Measurements from ENCODE around the gene CPVL.

CPVL gene

DNA sequence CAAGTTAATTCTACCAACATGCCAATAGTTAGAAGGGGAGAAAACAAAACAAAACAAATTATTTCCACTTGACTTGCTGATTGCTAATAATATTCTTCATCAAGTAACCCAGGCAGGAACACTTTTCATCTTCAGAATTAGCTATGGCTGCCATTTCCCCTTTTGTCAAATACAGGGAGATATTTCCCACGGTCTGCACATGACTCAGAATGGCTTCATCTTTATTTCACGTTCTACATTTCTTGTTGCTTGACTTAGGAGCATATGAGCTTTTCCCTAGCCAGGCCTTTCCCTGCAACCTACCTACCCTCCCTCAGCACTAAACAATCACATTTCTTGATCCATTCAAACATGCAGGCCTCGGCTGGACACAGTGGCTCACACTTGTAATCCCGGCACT, 6.5 kb downstream of the CPVL start:
- H3K27me3 ChIP-seq (ENCODE audit: control insufficient read depth, insufficient read depth, low read length): no peaks in the 10 kb centered on the region
- no peak for DNase-seq (ENCODE audit: low read depth, low spot score)
- H3K36me3 ChIP-seq (ENCODE audit: control insufficient read depth, insufficient read depth, low read length): no peaks in the 10 kb centered on the region
- no peak overlapping the region for H3K4me3 ChIP-seq (ENCODE audit: low read length)
- H3K27ac ChIP-seq (ENCODE audit: low read length): no peak overlapping the region
- H3K4me1 ChIP-seq (ENCODE audit: control insufficient read depth, insufficient read depth, low read length): no peaks in the 10 kb centered on the region
- WGBS (ENCODE audit: insufficient coverage, insufficient read length): no CpG with 5 or more reads among the region's 4 CpGs
- no peaks in the 10 kb centered on the region for H3K9me3 ChIP-seq (ENCODE audit: control insufficient read depth, insufficient read depth, low read length)

DNA sequence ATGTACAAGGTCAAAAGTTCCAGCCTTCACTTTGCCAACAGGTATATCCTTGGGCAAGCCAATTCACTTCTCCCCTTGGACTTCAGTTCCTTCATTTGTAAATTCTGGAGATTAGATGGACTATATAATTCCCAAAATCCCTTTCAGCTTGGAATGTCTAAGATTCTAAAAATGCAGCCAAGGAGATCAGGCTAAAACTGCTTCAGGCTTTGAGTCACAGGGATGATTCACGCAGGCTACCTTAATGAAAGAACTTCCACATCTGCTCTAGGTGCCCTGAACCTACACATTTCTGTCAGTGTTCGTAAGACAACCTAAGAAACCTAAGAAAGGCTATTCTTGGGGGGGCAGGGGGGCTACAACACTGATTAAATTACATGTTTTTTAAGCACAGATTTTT, 7.1 kb downstream of the CPVL start:
- no peaks in the 10 kb centered on the region for H3K36me3 ChIP-seq (ENCODE audit: control insufficient read depth, insufficient read depth, low read length)
- H3K4me1 ChIP-seq (ENCODE audit: control insufficient read depth, insufficient read depth, low read length): no peaks in the 10 kb centered on the region
- H3K9me3 ChIP-seq (ENCODE audit: control insufficient read depth, insufficient read depth, low read length): no peaks in the 10 kb centered on the region
- no peak for DNase-seq (ENCODE audit: low read depth, low spot score)
- WGBS (ENCODE audit: insufficient coverage, insufficient read length): no CpG with 5 or more reads among the region's 2 CpGs
- no peak overlapping the region for H3K4me3 ChIP-seq (ENCODE audit: low read length)
- no peaks in the 10 kb centered on the region for H3K27me3 ChIP-seq (ENCODE audit: control insufficient read depth, insufficient read depth, low read length)
- H3K27ac ChIP-seq (ENCODE audit: low read length): no peak overlapping the region

DNA sequence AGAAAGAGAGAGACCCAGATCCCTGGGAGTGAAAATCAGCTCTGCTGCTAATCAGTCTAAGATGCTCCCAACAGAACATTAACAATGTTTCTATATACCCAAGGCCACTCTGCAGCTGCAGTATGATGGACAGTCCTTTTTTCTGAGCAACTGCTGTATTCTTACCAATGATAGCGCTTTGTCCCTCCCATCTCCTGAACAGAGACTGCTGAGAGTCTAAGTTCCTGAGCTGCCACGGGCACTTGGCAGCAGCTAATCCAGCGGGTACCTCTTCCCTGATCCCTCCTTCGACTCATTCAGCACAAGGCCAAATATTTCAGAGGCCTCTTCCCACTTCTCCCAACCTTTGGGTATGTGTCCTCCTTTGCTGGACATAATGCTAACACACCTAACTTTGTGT, 7.7 kb downstream of the CPVL start:
- no peaks in the 10 kb centered on the region for H3K9me3 ChIP-seq (ENCODE audit: control insufficient read depth, insufficient read depth, low read length)
- no peak overlapping the region for H3K4me3 ChIP-seq (ENCODE audit: low read length)
- no peak for DNase-seq (ENCODE audit: low read depth, low spot score)
- H3K27ac ChIP-seq (ENCODE audit: low read length): no peak overlapping the region
- no peaks in the 10 kb centered on the region for H3K27me3 ChIP-seq (ENCODE audit: control insufficient read depth, insufficient read depth, low read length)
- H3K36me3 ChIP-seq (ENCODE audit: control insufficient read depth, insufficient read depth, low read length): no peaks in the 10 kb centered on the region
- no peaks in the 10 kb centered on the region for H3K4me1 ChIP-seq (ENCODE audit: control insufficient read depth, insufficient read depth, low read length)
- WGBS (ENCODE audit: insufficient coverage, insufficient read length): no CpG with 5 or more reads among the region's 4 CpGs

DNA sequence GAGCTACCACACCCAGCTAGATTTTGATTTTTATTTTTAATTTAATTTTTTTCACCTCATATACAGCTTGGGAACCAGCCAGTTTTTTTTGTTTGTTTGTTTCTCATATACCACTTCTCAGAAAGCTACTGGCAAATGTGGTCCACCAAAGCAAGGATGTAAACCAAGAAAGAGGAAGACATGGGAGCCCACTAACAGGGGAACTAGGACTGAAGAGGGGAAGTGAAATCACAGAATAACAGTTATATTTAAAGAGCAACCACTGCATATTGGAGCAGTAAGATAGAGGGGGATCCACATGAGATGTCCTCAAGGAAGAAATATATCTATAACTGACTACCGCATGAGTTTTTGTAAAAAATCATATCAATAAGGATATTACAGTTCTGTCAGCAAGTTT, 10.5 kb downstream of the CPVL start:
- no CpG with 5 or more reads among the region's 1 CpG for WGBS (ENCODE audit: insufficient coverage, insufficient read length)
- DNase-seq (ENCODE audit: low read depth, low spot score): no peak
- no peaks in the 10 kb centered on the region for H3K4me1 ChIP-seq (ENCODE audit: control insufficient read depth, insufficient read depth, low read length)
- no peaks in the 10 kb centered on the region for H3K9me3 ChIP-seq (ENCODE audit: control insufficient read depth, insufficient read depth, low read length)
- no peak overlapping the region for H3K4me3 ChIP-seq (ENCODE audit: low read length)
- no peaks in the 10 kb centered on the region for H3K36me3 ChIP-seq (ENCODE audit: control insufficient read depth, insufficient read depth, low read length)
- no peaks in the 10 kb centered on the region for H3K27me3 ChIP-seq (ENCODE audit: control insufficient read depth, insufficient read depth, low read length)
- no peak overlapping the region for H3K27ac ChIP-seq (ENCODE audit: low read length)

DNA sequence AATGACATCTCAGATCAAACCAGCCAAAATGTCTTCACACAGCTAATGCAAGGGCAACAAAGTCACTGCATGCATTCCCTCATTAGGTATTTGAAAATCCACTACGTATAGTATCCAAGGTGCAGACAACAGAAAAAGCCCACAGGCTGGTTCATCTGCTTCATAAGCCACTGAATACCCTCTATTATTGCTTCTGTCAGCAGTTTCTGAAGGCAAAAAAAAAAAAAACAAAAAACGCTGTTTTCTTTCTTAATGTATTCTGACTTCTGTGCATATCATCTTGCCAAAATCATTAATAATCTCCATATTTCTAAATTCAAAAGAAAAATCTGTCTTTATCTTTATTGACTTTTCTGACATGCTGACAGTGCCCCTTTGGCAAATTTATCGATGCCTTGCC, 13.4 kb downstream of the CPVL start:
- Histone ChIP-seq H3K9me3 (ENCODE audit: control insufficient read depth, insufficient read depth, low read length) (no peaks in the 10 kb centered on the region), H3K27me3 (ENCODE audit: control insufficient read depth, insufficient read depth, low read length) (no peaks in the 10 kb centered on the region), H3K4me3 (ENCODE audit: low read length) (no peak overlapping the region), H3K4me1 (ENCODE audit: control insufficient read depth, insufficient read depth, low read length) (no peaks in the 10 kb centered on the region), H3K27ac (ENCODE audit: low read length) (no peak overlapping the region), H3K36me3 (ENCODE audit: control insufficient read depth, insufficient read depth, low read length) (no peaks in the 10 kb centered on the region)
- WGBS (ENCODE audit: insufficient coverage, insufficient read length): no CpG with 5 or more reads among the region's 3 CpGs
- no peak for DNase-seq (ENCODE audit: low read depth, low spot score)

DNA sequence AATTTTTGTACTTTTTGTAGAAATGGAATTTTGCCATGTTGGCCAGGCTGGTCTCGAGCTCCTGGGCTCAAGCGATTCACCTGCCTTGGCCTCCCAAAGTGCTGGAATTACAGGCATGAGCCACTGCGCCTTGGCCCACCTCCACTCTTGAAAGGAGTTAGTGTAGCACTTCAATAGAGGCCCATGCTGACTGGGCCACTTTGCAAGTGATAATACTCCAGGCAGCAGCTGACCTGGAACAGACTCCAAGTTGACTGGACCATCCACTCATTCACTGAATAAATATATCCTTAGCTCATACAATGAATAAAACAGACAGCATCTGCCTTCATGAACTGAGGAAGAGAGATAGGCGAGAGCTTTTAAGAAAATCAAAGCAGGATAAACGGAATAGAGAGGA, 14.7 kb downstream of the CPVL start:
- no CpG with 5 or more reads among the region's 5 CpGs for WGBS (ENCODE audit: insufficient coverage, insufficient read length)
- H3K4me1 ChIP-seq (ENCODE audit: control insufficient read depth, insufficient read depth, low read length): no peaks in the 10 kb centered on the region
- no peak for DNase-seq (ENCODE audit: low read depth, low spot score)
- H3K4me3 ChIP-seq (ENCODE audit: low read length): no peak overlapping the region
- no peaks in the 10 kb centered on the region for H3K9me3 ChIP-seq (ENCODE audit: control insufficient read depth, insufficient read depth, low read length)
- H3K27me3 ChIP-seq (ENCODE audit: control insufficient read depth, insufficient read depth, low read length): no peaks in the 10 kb centered on the region
- no peak overlapping the region for H3K27ac ChIP-seq (ENCODE audit: low read length)
- H3K36me3 ChIP-seq (ENCODE audit: control insufficient read depth, insufficient read depth, low read length): no peaks in the 10 kb centered on the region

DNA sequence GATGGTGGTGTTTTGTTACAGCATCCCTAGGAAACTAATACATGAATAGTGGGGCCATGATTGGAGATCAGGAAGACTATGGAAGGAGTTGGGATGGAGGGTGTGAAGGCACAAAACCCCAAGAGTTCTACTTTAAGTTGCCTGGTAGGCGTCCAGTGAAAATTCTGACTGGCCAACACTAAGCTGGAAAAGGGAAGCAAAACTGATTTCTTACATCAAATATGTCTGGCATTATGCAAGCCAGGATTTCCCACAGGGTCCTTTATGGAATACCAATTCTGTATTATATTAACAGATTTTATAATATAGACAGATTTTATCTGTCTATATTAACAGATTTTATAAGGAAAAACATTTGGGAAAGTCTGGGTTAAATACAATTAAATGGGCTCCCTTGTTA, 16.2 kb downstream of the CPVL start:
- no peaks in the 10 kb centered on the region for H3K9me3 ChIP-seq (ENCODE audit: control insufficient read depth, insufficient read depth, low read length)
- H3K4me3 ChIP-seq (ENCODE audit: low read length): no peak overlapping the region
- DNase-seq (ENCODE audit: low read depth, low spot score): no peak
- no peaks in the 10 kb centered on the region for H3K36me3 ChIP-seq (ENCODE audit: control insufficient read depth, insufficient read depth, low read length)
- WGBS (ENCODE audit: insufficient coverage, insufficient read length): no CpG with 5 or more reads among the region's 1 CpG
- no peak overlapping the region for H3K27ac ChIP-seq (ENCODE audit: low read length)
- no peaks in the 10 kb centered on the region for H3K27me3 ChIP-seq (ENCODE audit: control insufficient read depth, insufficient read depth, low read length)
- H3K4me1 ChIP-seq (ENCODE audit: control insufficient read depth, insufficient read depth, low read length): no peaks in the 10 kb centered on the region

DNA sequence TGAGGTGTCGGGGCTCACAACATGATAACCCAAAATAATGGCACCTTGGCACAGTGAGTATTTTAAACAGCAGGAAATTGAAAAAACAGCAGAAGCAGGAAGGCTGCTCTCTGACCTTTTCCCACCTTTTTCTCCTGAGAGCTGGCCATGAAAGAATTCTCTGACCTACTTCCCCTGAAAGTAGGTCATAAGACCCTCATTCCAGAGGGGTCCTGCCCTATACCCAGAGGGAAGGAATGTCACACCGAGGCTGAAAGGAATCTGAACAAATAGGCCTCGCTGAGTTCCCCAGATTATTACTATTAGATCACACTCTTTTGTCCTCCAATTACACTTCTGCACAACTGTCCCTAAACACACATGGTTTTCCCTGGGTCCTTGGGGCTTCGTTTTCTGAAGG, 18.8 kb downstream of the CPVL start:
- no peak overlapping the region for H3K4me3 ChIP-seq (ENCODE audit: low read length)
- no peak overlapping the region for H3K27ac ChIP-seq (ENCODE audit: low read length)
- DNase-seq (ENCODE audit: low read depth, low spot score): no peak
- WGBS (ENCODE audit: insufficient coverage, insufficient read length): no CpG with 5 or more reads among the region's 4 CpGs
- H3K4me1 ChIP-seq (ENCODE audit: control insufficient read depth, insufficient read depth, low read length): 0 out of 2 replicates have a peak, but pooled peaks cover 1% of the 10 kb centered on the region
- H3K36me3 ChIP-seq (ENCODE audit: control insufficient read depth, insufficient read depth, low read length): no peaks in the 10 kb centered on the region
- H3K27me3 ChIP-seq (ENCODE audit: control insufficient read depth, insufficient read depth, low read length): no peaks in the 10 kb centered on the region
- no peaks in the 10 kb centered on the region for H3K9me3 ChIP-seq (ENCODE audit: control insufficient read depth, insufficient read depth, low read length)

DNA sequence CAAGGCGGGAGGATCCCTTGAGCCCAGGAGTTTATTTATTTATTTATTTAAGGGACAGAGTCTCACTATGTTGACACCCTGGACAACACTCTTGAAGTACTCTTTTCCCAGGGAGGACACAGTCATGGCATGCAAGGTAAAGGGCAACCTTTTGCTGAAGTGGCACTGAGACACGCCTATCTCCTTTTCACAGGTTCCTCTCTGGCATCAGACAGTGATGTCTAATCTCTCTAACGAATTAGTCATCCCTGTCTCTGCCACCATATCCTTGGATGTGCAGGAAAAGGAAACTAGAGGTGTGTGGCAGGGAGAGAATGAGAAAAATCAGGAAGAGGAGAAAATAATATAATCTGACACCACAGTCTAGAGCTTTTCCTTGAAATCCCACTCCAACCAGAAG, 19.5 kb downstream of the CPVL start:
- WGBS (ENCODE audit: insufficient coverage, insufficient read length): no CpG with 5 or more reads among the region's 3 CpGs
- no peak for DNase-seq (ENCODE audit: low read depth, low spot score)
- no peaks in the 10 kb centered on the region; the same call in 1 of the 2 replicates for H3K9me3 ChIP-seq (ENCODE audit: control insufficient read depth, insufficient read depth, low read length)
- H3K4me3 ChIP-seq (ENCODE audit: low read length): no peak overlapping the region
- peaks cover 2% of the 10 kb centered on the region; the same call in 1 of the 2 replicates for H3K4me1 ChIP-seq (ENCODE audit: control insufficient read depth, insufficient read depth, low read length)
- no peaks in the 10 kb centered on the region for H3K36me3 ChIP-seq (ENCODE audit: control insufficient read depth, insufficient read depth, low read length)
- no peaks in the 10 kb centered on the region for H3K27me3 ChIP-seq (ENCODE audit: control insufficient read depth, insufficient read depth, low read length)
- H3K27ac ChIP-seq (ENCODE audit: low read length): no peak overlapping the region

DNA sequence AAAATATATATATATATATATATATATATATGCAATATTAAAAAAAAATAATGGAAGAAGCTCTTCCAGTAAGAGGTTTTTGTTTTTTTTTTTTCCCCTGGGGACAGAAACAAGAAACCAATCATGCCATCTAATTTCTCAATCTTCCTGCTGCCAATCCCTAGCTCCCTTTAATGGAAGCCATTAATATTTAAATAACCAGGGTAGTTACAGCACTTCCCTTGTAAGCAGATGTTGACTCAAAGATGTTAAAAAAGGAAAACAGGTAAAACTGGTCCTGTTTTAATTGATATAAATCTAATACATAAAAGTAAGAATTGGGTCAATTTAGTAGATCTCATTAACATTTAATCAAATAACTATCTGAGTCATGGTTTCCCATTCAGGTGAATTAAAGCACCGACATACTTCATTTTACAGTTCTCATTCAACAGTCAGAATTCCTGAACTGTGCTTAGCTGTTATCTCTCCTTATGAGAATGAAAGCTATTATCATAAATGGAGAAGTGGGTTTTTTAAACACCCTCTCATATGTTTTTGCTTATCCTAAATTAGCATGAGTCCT, 22.6 kb downstream of the CPVL start:
- no CpG with 5 or more reads among the region's 1 CpG for WGBS (ENCODE audit: insufficient coverage, insufficient read length)

DNA sequence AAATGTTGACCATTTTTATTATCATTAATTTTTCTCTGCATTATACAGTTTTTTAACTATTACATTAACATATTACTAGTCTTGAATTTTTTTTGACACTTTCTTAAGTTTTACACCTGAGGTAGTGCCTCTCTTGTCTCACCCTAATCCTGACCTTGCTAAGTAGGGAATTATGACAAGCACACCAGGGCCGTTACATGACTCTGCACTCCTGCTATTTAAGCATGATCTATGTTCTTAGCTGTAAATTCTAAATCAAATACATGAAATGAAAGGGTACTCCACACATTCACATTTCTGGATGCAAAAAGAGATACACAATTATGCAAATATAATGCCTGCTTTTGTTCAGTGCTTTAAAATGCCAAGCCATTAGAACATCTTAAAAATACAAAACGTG, 23.6 kb downstream of the CPVL start:
- Histone ChIP-seq H3K4me3 (ENCODE audit: low read length) (no peak overlapping the region), H3K27me3 (ENCODE audit: control insufficient read depth, insufficient read depth, low read length) (no peaks in the 10 kb centered on the region), H3K36me3 (ENCODE audit: control insufficient read depth, insufficient read depth, low read length) (no peaks in the 10 kb centered on the region), H3K9me3 (ENCODE audit: control insufficient read depth, insufficient read depth, low read length) (no peaks in the 10 kb centered on the region; the same call in 1 of the 2 replicates), H3K4me1 (ENCODE audit: control insufficient read depth, insufficient read depth, low read length) (peaks cover 2% of the 10 kb centered on the region; the same call in 1 of the 2 replicates), H3K27ac (ENCODE audit: low read length) (no peak overlapping the region)
- no CpG with 5 or more reads among the region's 2 CpGs for WGBS (ENCODE audit: insufficient coverage, insufficient read length)
- no peak for DNase-seq (ENCODE audit: low read depth, low spot score)

More for the DNA sequence above, 22.6 kb downstream of the CPVL start:
- no peak for DNase-seq (ENCODE audit: low read depth, low spot score)
- Histone ChIP-seq H3K4me1 (ENCODE audit: control insufficient read depth, insufficient read depth, low read length) (peaks cover 2% of the 10 kb centered on the region; the same call in 1 of the 2 replicates), H3K36me3 (ENCODE audit: control insufficient read depth, insufficient read depth, low read length) (no peaks in the 10 kb centered on the region), H3K27ac (ENCODE audit: low read length) (no peak overlapping the region), H3K4me3 (ENCODE audit: low read length) (no peak overlapping the region), H3K27me3 (ENCODE audit: control insufficient read depth, insufficient read depth, low read length) (no peaks in the 10 kb centered on the region), H3K9me3 (ENCODE audit: control insufficient read depth, insufficient read depth, low read length) (no peaks in the 10 kb centered on the region; the same call in 1 of the 2 replicates)
